C1 segment of cervical spinal cord (tissue), 14 donors: ENCODE measurements around the gene MYO16.

Experiments
- DNase-seq, 14 donors: peaks; one replicate each; lab custom pipeline; 2025; lab: John Stamatoyannopoulos, UW

MYO16 gene

GRCh38 chr13:109231888-109232287, 602.5 kb downstream of the MYO16 start:
- DNase-seq, result no peak

DNA sequence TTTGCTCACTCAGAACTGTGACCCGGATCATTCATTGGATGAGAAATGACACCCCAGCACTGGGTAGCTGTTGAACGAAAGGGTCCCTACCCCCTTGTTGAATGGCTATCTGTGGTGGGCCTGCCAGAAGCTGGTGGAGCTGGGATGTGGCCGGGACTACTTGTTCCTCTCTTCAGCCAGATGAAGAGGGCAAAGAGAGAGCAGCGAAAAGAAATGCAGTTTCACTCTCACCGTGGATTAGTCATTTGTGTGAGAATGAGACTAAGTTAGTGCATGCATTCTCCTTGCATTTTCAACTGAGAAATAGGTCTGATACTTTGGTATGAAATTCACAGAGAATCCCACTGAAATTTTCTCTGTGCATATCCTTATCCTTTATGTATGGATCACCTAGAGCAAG, 603.9 kb downstream of the MYO16 start:
- no peak for DNase-seq

DNA sequence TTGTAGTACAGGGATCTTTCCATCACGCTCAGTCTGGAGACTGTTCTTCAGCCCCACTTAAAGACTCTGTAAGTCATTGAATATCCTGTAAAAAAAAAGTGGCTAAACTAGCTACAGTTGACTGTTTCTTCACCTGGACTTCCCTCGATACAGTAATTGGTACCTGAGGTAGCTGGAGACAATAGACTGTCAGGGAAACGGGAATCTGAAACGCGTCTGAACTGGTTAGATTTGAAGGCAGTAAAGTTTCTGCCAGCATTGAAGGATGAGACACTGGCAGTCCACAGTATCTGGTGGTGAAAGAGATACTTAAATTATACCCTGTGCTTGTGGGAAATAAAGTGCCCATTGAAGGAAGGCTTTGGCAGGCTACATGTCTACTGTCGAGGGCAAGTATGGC, 606.5 kb downstream of the MYO16 start:
- no peak for DNase-seq

- no peak for DNase-seq
These were observed 611.7 kb downstream of the MYO16 start for GRCh38 chr13:109241160-109241559.

GRCh38 chr13:109243311-109243951, 614.0 kb downstream of the MYO16 start:
- peak in 7 of 14 donors; percentile 0 to 21 (median 4) for DNase-seq

- DNase-seq, result no peak
These were observed 615.2 kb downstream of the MYO16 start for GRCh38 chr13:109244566-109244965.

DNA sequence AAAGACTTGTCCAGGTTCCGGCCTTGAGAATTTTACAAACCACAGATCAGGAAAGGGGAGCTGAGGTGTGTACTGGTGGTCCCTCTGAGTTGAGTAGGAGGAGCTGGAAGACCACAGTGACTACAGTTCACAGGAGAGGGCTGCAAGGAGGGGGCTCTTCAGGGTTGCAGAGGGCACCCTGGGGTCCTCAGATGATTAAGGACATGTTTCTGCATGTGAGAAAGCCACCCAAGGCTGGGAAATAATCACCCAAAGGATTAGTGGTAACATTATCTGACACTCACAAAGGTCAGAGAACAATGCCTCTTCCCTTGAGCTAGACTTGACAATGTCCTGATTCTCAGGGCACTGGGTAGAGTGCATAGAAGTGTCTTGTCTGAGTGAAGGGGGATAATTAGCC, 616.6 kb downstream of the MYO16 start:
- no peak for DNase-seq

DNA sequence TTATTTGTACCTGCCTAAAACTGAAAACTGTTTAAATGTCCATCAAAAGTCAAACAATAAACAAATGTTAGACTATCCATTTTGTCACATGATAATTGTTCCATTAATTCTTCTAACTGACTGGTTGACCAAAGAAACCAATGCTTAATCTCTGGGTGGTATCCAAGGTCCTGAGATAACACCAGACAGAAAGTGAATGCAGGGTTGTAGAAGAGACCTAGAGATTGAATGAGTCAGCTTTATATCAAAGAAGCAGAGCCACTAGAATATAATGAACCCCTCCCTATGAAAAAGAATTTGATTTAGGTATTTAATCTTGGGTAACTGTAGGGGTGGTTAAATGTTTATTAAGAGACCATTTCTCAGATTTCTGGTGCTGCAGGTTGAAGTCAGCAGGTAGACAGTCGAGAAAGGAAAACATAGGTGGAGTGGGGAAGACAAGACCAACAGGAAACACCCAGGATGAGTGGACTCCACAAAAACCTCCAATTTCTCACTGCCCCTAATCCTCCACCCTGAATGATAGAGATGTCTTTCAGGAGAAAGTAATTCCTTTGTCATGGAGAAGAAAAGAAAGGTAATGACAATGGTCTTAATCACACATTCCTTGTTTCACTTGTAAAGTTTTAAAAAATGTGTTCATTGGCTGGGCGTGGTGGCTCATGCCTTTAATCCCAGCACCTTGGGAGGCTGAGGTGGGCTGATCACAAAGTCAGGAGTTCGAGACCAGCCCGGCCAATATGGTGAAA, 620.5 kb downstream of the MYO16 start:
- no peak for DNase-seq

DNA sequence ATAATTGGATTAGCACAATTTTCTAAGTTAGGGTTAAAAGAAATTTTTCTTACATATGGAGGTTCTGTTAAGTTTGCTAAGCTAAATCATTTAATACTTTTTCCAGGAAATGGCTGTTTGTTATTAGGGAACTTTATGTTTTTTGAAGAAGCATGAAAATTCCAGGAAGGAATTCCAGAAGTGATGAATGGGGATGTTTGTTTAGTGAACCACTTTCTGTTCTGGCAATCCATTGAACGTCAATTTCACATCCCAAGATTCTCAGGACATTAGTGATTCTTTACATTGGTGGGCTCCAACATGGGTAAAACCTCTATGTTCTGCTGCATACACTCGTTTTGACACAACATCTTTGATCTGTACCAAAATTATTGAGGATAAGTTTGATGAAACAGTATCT, 622.5 kb downstream of the MYO16 start:
- DNase-seq, result no peak

GRCh38 chr13:109253316-109253715, 623.9 kb downstream of the MYO16 start:
- DNase-seq, result no peak

- DNase-seq, result no peak
These were observed 624.9 kb downstream of the MYO16 start for GRCh38 chr13:109254274-109254673.

GRCh38 chr13:109255141-109255856, 625.9 kb downstream of the MYO16 start:
- no peak for DNase-seq

- no peak for DNase-seq
These were observed 627.7 kb downstream of the MYO16 start for GRCh38 chr13:109256866-109257760.
